GM12878 (cell line): ENCODE data around the gene CAPNS2.

Source experiments
- ESRRA ChIP-seq: IDR thresholded peaks from 2 replicates; pipeline ENCODE4 v1.6.1; 2012; ENCODE audit warnings: mild to moderate bottlenecking, low read length, improper control_type of control experiment
- MYC ChIP-seq: IDR thresholded peaks from 2 replicates; pipeline ENCODE4 v1.6.1; 2011; ENCODE audit warnings: mild to moderate bottlenecking, low read length, moderate library complexity, inconsistent platforms; ENCODE audit not compliant: insufficient read depth, insufficient replicate concordance, insufficient read length, severe bottlenecking
- POLR2A ChIP-seq: IDR thresholded peaks from 2 replicates; pipeline ENCODE4 v1.6.1; 2011; ENCODE audit warnings: low read depth, mild to moderate bottlenecking, low read length
- RBBP5 ChIP-seq: fragments of 200-600 bp; sonication (generic); conservative IDR thresholded peaks from 2 replicates; pipeline ENCODE4 v1.6.1; 2016
- SP1 ChIP-seq: IDR thresholded peaks from one replicate; pipeline ENCODE4 v1.6.1; 2011; ENCODE audit warnings: low read depth, low read length
- SREBF1 ChIP-seq: IDR thresholded peaks from 2 replicates; pipeline ENCODE4 v1.6.1; 2012; ENCODE audit warnings: mild to moderate bottlenecking, low read length
- TAF1 ChIP-seq: IDR thresholded peaks from 2 replicates; pipeline ENCODE4 v1.6.1; 2011; ENCODE audit warnings: mild to moderate bottlenecking, low read depth, low read length, borderline replicate concordance
- TF ChIP-seq, protein P1 (sequence below): IDR thresholded peaks from 2 replicates; pipeline ENCODE4 v1.6.1; 2012; ENCODE audit warnings: low read depth, low read length, improper control_type of control experiment
- TF ChIP-seq, protein P2 (sequence below): fragments of 450-650 bp; IDR thresholded peaks from 2 replicates; pipeline ENCODE4 v1.6.1; 2017; ENCODE audit warnings: mild to moderate bottlenecking, low read depth, inconsistent platforms; ENCODE audit not compliant: poor library complexity, severe bottlenecking
- TF ChIP-seq, protein P3 (sequence below): IDR thresholded peaks from 2 replicates; pipeline ENCODE4 v1.6.1; 2011; ENCODE audit warnings: low read depth, low read length, improper control_type of control experiment, borderline replicate concordance
- TF ChIP-seq, protein P4 (sequence below): fragments of 450-650 bp; IDR thresholded peaks from 2 replicates; pipeline ENCODE4 v1.6.1; 2017; ENCODE audit warnings: mild to moderate bottlenecking
- TF ChIP-seq, protein P5 (sequence below): IDR thresholded peaks from 2 replicates; pipeline ENCODE4 v1.6.1; 2012; ENCODE audit warnings: low read length, inconsistent platforms

DNA sequence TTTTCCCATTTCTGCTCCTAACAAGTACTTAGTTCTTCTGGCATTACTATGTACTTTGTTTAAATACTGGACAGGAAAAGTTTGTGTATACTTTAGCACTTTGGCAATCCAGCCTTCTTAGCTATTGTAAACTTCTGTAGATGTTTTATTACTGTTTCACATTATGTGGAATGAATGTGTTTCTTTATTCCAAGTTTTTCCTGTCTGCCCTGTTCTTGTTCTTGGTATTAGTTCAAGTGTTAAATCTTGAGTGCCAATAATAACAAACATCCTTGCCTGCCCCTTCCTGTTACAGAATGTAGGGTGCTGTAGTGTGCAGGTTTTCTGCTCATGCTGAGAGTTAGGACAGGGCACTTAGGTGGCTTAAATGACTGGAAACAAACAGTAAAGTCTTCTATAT lies 7.3 kb upstream of the CAPNS2 start:
- TF ChIP-seq SP1: no peak
- TF ChIP-seq, protein P1, sequence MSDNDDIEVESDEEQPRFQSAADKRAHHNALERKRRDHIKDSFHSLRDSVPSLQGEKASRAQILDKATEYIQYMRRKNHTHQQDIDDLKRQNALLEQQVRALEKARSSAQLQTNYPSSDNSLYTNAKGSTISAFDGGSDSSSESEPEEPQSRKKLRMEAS: no peak
- TF ChIP-seq, protein P2, sequence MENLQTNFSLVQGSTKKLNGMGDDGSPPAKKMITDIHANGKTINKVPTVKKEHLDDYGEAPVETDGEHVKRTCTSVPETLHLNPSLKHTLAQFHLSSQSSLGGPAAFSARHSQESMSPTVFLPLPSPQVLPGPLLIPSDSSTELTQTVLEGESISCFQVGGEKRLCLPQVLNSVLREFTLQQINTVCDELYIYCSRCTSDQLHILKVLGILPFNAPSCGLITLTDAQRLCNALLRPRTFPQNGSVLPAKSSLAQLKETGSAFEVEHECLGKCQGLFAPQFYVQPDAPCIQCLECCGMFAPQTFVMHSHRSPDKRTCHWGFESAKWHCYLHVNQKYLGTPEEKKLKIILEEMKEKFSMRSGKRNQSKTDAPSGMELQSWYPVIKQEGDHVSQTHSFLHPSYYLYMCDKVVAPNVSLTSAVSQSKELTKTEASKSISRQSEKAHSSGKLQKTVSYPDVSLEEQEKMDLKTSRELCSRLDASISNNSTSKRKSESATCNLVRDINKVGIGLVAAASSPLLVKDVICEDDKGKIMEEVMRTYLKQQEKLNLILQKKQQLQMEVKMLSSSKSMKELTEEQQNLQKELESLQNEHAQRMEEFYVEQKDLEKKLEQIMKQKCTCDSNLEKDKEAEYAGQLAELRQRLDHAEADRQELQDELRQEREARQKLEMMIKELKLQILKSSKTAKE: no peak
- no peak for TF ChIP-seq SREBF1
- TF ChIP-seq POLR2A: no peak
- TF ChIP-seq TAF1: no peak
- TF ChIP-seq, protein P3, sequence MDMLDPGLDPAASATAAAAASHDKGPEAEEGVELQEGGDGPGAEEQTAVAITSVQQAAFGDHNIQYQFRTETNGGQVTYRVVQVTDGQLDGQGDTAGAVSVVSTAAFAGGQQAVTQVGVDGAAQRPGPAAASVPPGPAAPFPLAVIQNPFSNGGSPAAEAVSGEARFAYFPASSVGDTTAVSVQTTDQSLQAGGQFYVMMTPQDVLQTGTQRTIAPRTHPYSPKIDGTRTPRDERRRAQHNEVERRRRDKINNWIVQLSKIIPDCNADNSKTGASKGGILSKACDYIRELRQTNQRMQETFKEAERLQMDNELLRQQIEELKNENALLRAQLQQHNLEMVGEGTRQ: no peak
- TF ChIP-seq ESRRA: no peak
- TF ChIP-seq MYC: no peak
- TF ChIP-seq RBBP5: no peak
- TF ChIP-seq, protein P4, sequence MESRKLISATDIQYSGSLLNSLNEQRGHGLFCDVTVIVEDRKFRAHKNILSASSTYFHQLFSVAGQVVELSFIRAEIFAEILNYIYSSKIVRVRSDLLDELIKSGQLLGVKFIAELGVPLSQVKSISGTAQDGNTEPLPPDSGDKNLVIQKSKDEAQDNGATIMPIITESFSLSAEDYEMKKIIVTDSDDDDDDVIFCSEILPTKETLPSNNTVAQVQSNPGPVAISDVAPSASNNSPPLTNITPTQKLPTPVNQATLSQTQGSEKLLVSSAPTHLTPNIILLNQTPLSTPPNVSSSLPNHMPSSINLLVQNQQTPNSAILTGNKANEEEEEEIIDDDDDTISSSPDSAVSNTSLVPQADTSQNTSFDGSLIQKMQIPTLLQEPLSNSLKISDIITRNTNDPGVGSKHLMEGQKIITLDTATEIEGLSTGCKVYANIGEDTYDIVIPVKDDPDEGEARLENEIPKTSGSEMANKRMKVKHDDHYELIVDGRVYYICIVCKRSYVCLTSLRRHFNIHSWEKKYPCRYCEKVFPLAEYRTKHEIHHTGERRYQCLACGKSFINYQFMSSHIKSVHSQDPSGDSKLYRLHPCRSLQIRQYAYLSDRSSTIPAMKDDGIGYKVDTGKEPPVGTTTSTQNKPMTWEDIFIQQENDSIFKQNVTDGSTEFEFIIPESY: no peak
- TF ChIP-seq, protein P5, sequence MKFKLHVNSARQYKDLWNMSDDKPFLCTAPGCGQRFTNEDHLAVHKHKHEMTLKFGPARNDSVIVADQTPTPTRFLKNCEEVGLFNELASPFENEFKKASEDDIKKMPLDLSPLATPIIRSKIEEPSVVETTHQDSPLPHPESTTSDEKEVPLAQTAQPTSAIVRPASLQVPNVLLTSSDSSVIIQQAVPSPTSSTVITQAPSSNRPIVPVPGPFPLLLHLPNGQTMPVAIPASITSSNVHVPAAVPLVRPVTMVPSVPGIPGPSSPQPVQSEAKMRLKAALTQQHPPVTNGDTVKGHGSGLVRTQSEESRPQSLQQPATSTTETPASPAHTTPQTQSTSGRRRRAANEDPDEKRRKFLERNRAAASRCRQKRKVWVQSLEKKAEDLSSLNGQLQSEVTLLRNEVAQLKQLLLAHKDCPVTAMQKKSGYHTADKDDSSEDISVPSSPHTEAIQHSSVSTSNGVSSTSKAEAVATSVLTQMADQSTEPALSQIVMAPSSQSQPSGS: no peak
